ENCODE data around the gene FMNL2. TPM values are rescaled to one million over a fixed set of nuclear protein-coding genes. Genes with fewer than 3 reads are reported as not detected.

Gene FMNL2
- total RNA-seq, 3 donors from 2014 or later (not counting 1 experiment from before 2014, with no cell fraction given) = 0.34 to 3.0 (median 0.78) TPM

DNA sequence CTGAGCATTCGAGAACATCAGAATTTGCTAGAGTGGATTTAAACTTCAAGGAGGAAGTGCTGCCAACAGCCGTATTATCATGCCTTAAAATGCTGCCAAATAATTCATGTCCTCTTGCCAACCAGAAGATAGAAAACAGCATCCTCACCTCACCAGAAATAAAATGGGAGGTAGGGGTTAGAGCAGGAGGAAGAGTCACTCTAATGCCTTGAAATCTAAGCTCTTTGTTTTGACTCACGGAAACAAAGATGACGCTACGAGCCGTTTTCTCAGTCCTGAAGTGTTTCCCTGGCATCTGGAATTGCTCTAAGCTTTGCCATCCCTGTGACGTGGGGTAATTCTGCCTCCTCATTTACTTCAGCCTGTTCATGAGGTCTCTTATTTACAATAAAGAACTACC, 285.2 kb downstream of the FMNL2 start:
- Histone ChIP-seq H3K9me3 (ENCODE audit: control insufficient read depth, insufficient read depth, low read length) (no peaks in the 10 kb centered on the region), H3K27ac (ENCODE audit: low read length) (no peak overlapping the region), H3K27me3 (ENCODE audit: control insufficient read depth, insufficient read depth, low read length) (no peaks in the 10 kb centered on the region), H3K36me3 (ENCODE audit: control insufficient read depth, insufficient read depth, low read length) (no peaks in the 10 kb centered on the region), H3K4me1 (ENCODE audit: control insufficient read depth, insufficient read depth, low read length) (no peaks in the 10 kb centered on the region), H3K4me3 (ENCODE audit: low read length) (no peak overlapping the region)
- DNase-seq (no peak), ATAC-seq (no peak)
- Mint-ChIP-seq H3K27ac (no peak overlapping the region), H3K27me3 (ENCODE audit: low read depth in 2 of 2) (peaks cover 0 to 8% of the 10 kb centered on the region in 2 donors), H3K9me3 (no peaks in the 10 kb centered on the region), H3K4me1 (peaks cover 12 to 13% of the 10 kb centered on the region in 2 donors), H3K4me3 (no peak overlapping the region), H3K36me3 (no peaks in the 10 kb centered on the region)
- intact Hi-C loops (cut with micrococcal nuclease) = no loop called here
- TF ChIP-seq CTCF (IDR thresholded peaks at IDR 0.05) = no peak
- WGBS (ENCODE audit: insufficient coverage) = 93% methylated on average over 6 of the region's 7 CpGs

DNA sequence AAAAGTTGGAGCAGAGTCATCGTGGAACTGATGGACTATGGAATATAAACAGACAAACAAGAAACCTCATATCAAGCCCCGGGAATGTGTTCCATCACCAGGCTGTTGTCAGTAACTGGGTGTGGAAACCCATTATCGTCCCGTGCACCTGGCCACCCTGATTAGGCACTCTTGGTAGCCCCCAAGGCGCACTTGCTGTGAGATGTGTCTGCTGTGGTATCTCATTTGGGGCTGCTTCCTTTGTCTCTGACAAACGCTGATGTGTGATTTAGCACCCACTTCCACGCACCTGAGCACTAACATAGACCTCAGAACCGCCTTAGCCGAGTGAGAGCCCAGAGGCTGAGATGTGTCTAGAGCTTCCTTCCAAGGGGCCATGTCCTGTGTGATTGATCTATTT, 286.0 kb downstream of the FMNL2 start:
- no peaks in the 10 kb centered on the region for H3K36me3 ChIP-seq (ENCODE audit: control insufficient read depth, insufficient read depth, low read length)

GRCh38 chr2:152622219-152622618, 287.2 kb downstream of the FMNL2 start:
- TF ChIP-seq CTCF (IDR thresholded peaks at IDR 0.05) = no peak
- Histone ChIP-seq H3K36me3 (ENCODE audit: control insufficient read depth, insufficient read depth, low read length) (no peaks in the 10 kb centered on the region), H3K27me3 (ENCODE audit: control insufficient read depth, insufficient read depth, low read length) (no peaks in the 10 kb centered on the region), H3K4me3 (ENCODE audit: low read length) (no peak overlapping the region), H3K27ac (ENCODE audit: low read length) (no peak overlapping the region), H3K9me3 (ENCODE audit: control insufficient read depth, insufficient read depth, low read length) (no peaks in the 10 kb centered on the region), H3K4me1 (ENCODE audit: control insufficient read depth, insufficient read depth, low read length) (no peaks in the 10 kb centered on the region)
- ATAC-seq = no peak
- Mint-ChIP-seq H3K4me1 (peaks cover 12 to 13% of the 10 kb centered on the region in 2 donors), H3K36me3 (no peaks in the 10 kb centered on the region), H3K4me3 (no peak overlapping the region), H3K27ac (no peak overlapping the region), H3K27me3 (ENCODE audit: low read depth in 2 of 2) (peaks cover 0 to 8% of the 10 kb centered on the region in 2 donors), H3K9me3 (no peaks in the 10 kb centered on the region)
- DNase-seq = no peak
- intact Hi-C loops (cut with micrococcal nuclease) = no loop called here
- 100% methylated on average over 2 of the region's 3 CpGs for WGBS (ENCODE audit: insufficient coverage)

More for the DNA sequence above, 286.0 kb downstream of the FMNL2 start:
- H3K36me3 Mint-ChIP-seq = no peaks in the 10 kb centered on the region
- no peaks in the 10 kb centered on the region for H3K9me3 Mint-ChIP-seq
- Histone ChIP-seq H3K4me3 (ENCODE audit: low read length) (no peak overlapping the region), H3K4me1 (ENCODE audit: control insufficient read depth, insufficient read depth, low read length) (no peaks in the 10 kb centered on the region), H3K9me3 (ENCODE audit: control insufficient read depth, insufficient read depth, low read length) (no peaks in the 10 kb centered on the region), H3K27me3 (ENCODE audit: control insufficient read depth, insufficient read depth, low read length) (no peaks in the 10 kb centered on the region), H3K27ac (ENCODE audit: low read length) (no peak overlapping the region)
- WGBS (ENCODE audit: insufficient coverage) = 59% methylated on average over 9 of the region's 9 CpGs
- peaks cover 12 to 13% of the 10 kb centered on the region in 2 donors for H3K4me1 Mint-ChIP-seq
- DNase-seq (no peak), ATAC-seq (peak; percentile 42 to 90 (median 68))
- no peak overlapping the region for H3K4me3 Mint-ChIP-seq
- no peak for TF ChIP-seq CTCF (IDR thresholded peaks at IDR 0.05)
- no peak overlapping the region for H3K27ac Mint-ChIP-seq
- intact Hi-C loops (cut with micrococcal nuclease) = no loop called here
- H3K27me3 Mint-ChIP-seq (ENCODE audit: low read depth in 2 of 2) = peaks cover 0 to 8% of the 10 kb centered on the region in 2 donors

GRCh38 chr2:152623076-152623740, 288.2 kb downstream of the FMNL2 start:
- 80% methylated on average over 12 of the region's 13 CpGs for WGBS (ENCODE audit: insufficient coverage)
- no peaks in the 10 kb centered on the region for H3K36me3 Mint-ChIP-seq
- Histone ChIP-seq H3K4me1 (ENCODE audit: control insufficient read depth, insufficient read depth, low read length) (no peaks in the 10 kb centered on the region), H3K36me3 (ENCODE audit: control insufficient read depth, insufficient read depth, low read length) (no peaks in the 10 kb centered on the region), H3K27ac (ENCODE audit: low read length) (no peak overlapping the region), H3K27me3 (ENCODE audit: control insufficient read depth, insufficient read depth, low read length) (no peaks in the 10 kb centered on the region), H3K4me3 (ENCODE audit: low read length) (no peak overlapping the region), H3K9me3 (ENCODE audit: control insufficient read depth, insufficient read depth, low read length) (no peaks in the 10 kb centered on the region)
- DNase-seq (no peak), ATAC-seq (peak in 1 of 3 donors; percentile 35)
- intact Hi-C loops (cut with micrococcal nuclease) = no loop called here
- H3K27me3 Mint-ChIP-seq (ENCODE audit: low read depth in 2 of 2) = peaks cover 0 to 8% of the 10 kb centered on the region in 2 donors
- H3K4me1 Mint-ChIP-seq = peaks cover 12 to 13% of the 10 kb centered on the region in 2 donors
- H3K4me3 Mint-ChIP-seq = no peak overlapping the region
- H3K27ac Mint-ChIP-seq = peak overlapping the region in 1 of 2 donors; percentile 29
- no peaks in the 10 kb centered on the region for H3K9me3 Mint-ChIP-seq
- TF ChIP-seq CTCF (IDR thresholded peaks at IDR 0.05) = no peak

All from natural killer cell (primary cell).